Mesenchymal stem cell (in vitro differentiated cells and primary cell): ENCODE data around the gene RIC8A.

ENCODE experiments used
- DNase-seq: peaks from one replicate; pipeline ENCODE4 v3.0.0-alpha.2; 2013
- H2AFZ ChIP-seq: one replicate; pipeline ENCODE4 v1.6.1; 2013; ENCODE audit warnings: low read depth, mild to moderate bottlenecking, control low read depth, inconsistent platforms, low read length, moderate library complexity
- H2AK5ac ChIP-seq: 2 replicates; pipeline ENCODE4 v1.6.1; 2013; ENCODE audit warnings: low read length, moderate library complexity, mild to moderate bottlenecking, inconsistent platforms; ENCODE audit not compliant: severe bottlenecking
- H2BK120ac ChIP-seq: one replicate; pipeline ENCODE4 v1.6.1; 2013; ENCODE audit warnings: low read depth, mild to moderate bottlenecking, inconsistent platforms, low read length, moderate library complexity
- H2BK12ac ChIP-seq, 2 experiments: one replicate each; pipeline ENCODE4 v1.6.1; 2013; ENCODE audit warnings: inconsistent platforms in 2 of 2, low read length in 2 of 2, mild to moderate bottlenecking in 2 of 2, moderate library complexity in 2 of 2, control low read depth in 1 of 2
- H2BK15ac ChIP-seq: one replicate; pipeline ENCODE4 v1.6.1; 2013; ENCODE audit warnings: mild to moderate bottlenecking, low read depth, inconsistent platforms; ENCODE audit not compliant: poor library complexity, severe bottlenecking
- H2BK5ac ChIP-seq: 2 replicates; pipeline ENCODE4 v1.6.1; 2013; ENCODE audit warnings: low read depth, mild to moderate bottlenecking, low read length, control low read depth, inconsistent platforms; ENCODE audit not compliant: poor library complexity, severe bottlenecking
- H3K14ac ChIP-seq, 2 experiments: one replicate each; pipeline ENCODE4 v1.6.1; 2013; ENCODE audit warnings: inconsistent platforms in 2 of 2, low read length in 2 of 2, control low read depth in 1 of 2, mild to moderate bottlenecking in 1 of 2, moderate library complexity in 1 of 2
- H3K18ac ChIP-seq, 2 experiments: one replicate each; pipeline ENCODE4 v1.6.1; 2013; ENCODE audit warnings: inconsistent platforms in 2 of 2, low read length in 2 of 2, control low read depth in 1 of 2, low read depth in 1 of 2, mild to moderate bottlenecking in 1 of 2
- H3K23ac ChIP-seq, 2 experiments: one replicate each; pipeline ENCODE4 v1.6.1; 2013; ENCODE audit warnings: inconsistent platforms in 2 of 2, low read length in 2 of 2, mild to moderate bottlenecking in 2 of 2, moderate library complexity in 2 of 2, control low read depth in 1 of 2
- H3K27ac ChIP-seq: 2 replicates; pipeline ENCODE4 v1.5.1; 2013; ENCODE audit warnings: mild to moderate bottlenecking, moderate library complexity, low read length, control low read depth, inconsistent platforms; ENCODE audit not compliant: poor library complexity, severe bottlenecking
- H3K27me3 ChIP-seq, 2 experiments: 2 replicates each; pipeline versions ENCODE4 v1.6.1 to v1.7.0; 2013; ENCODE audit warnings: low read length in 2 of 2, mild to moderate bottlenecking in 2 of 2, moderate library complexity in 2 of 2, control low read depth in 1 of 2, inconsistent platforms in 1 of 2; ENCODE audit not compliant: control insufficient read depth in 1 of 2, insufficient read depth in 1 of 2
- H3K36me3 ChIP-seq, 2 experiments: 2 replicates each; pipeline versions ENCODE4 v1.6.1 to v1.7.0; 2013; ENCODE audit warnings: low read length in 2 of 2, control low read depth in 1 of 2, inconsistent platforms in 1 of 2, low read depth in 1 of 2, mild to moderate bottlenecking in 1 of 2; ENCODE audit not compliant: insufficient read depth in 2 of 2, control insufficient read depth in 1 of 2
- H3K4ac ChIP-seq, 2 experiments: one replicate each; pipeline ENCODE4 v1.6.1; 2013; ENCODE audit warnings: inconsistent platforms in 2 of 2, low read length in 2 of 2, mild to moderate bottlenecking in 2 of 2, moderate library complexity in 2 of 2, control low read depth in 1 of 2, low read depth in 1 of 2
- H3K4me1 ChIP-seq: 2 replicates; pipeline ENCODE4 v1.6.1; 2013; ENCODE audit warnings: low read depth, low read length, control low read depth; ENCODE audit not compliant: control insufficient read depth, insufficient read depth
- H3K4me2 ChIP-seq: 2 replicates; pipeline ENCODE4 v1.6.1; 2013; ENCODE audit warnings: low read length, mild to moderate bottlenecking, inconsistent platforms; ENCODE audit not compliant: poor library complexity, severe bottlenecking
- H3K4me3 ChIP-seq, 2 experiments: 2 replicates each; pipeline versions ENCODE4 v1.5.1 to v1.7.0; 2013; ENCODE audit warnings: low read length in 2 of 2, mild to moderate bottlenecking in 2 of 2, control low read depth in 1 of 2, low read depth in 1 of 2; ENCODE audit not compliant: insufficient read depth in 1 of 2
- H3K79me1 ChIP-seq: replicated peaks from 2 replicates; pipeline ENCODE4 v1.6.1; 2013; ENCODE audit warnings: mild to moderate bottlenecking, control low read depth, low read length, inconsistent platforms; ENCODE audit not compliant: poor library complexity, severe bottlenecking
- H3K9ac ChIP-seq: 2 replicates; pipeline ENCODE4 v1.7.0; 2013; ENCODE audit warnings: mild to moderate bottlenecking, low read length, moderate library complexity
- H3K9me3 ChIP-seq: 2 replicates; pipeline ENCODE4 v1.7.0; 2013; ENCODE audit warnings: mild to moderate bottlenecking, low read length; ENCODE audit not compliant: control insufficient read depth
- H4K8ac ChIP-seq: one replicate; pipeline ENCODE4 v1.6.1; 2013; ENCODE audit warnings: inconsistent platforms, mild to moderate bottlenecking, low read length, moderate library complexity
- H4K91ac ChIP-seq: one replicate; pipeline ENCODE4 v1.6.1; 2013; ENCODE audit warnings: mild to moderate bottlenecking, low read length, inconsistent platforms
- WGBS: methylation state at CpG from one replicate; pipeline ENCODE4 v1.1.7; 2013; ENCODE audit warnings: mixed read lengths; 5-methylcytosine and 5-hydroxymethylcytosine counted together

RIC8A gene

GRCh38 chr11:224424-224823, 16.9 kb downstream of the RIC8A start:
- H2AFZ ChIP-seq: no peak overlapping the region
- no peak overlapping the region for H3K14ac ChIP-seq
- H2BK15ac ChIP-seq: no peak overlapping the region
- H3K23ac ChIP-seq: no peak overlapping the region
- no peaks in the 10 kb centered on the region for H3K27me3 ChIP-seq
- H3K79me1 ChIP-seq: peaks cover 35% of the 10 kb centered on the region
- H3K4me3 ChIP-seq: no peak overlapping the region
- 95% methylated on average over 7 of the region's 7 CpGs for WGBS
- no peak overlapping the region for H4K91ac ChIP-seq
- H2BK120ac ChIP-seq: no peak overlapping the region
- no peaks in the 10 kb centered on the region for H3K9me3 ChIP-seq
- H3K18ac ChIP-seq: no peak overlapping the region
- H3K4ac ChIP-seq: no peak overlapping the region
- no peak overlapping the region for H3K27ac ChIP-seq
- H2BK5ac ChIP-seq: no peak overlapping the region
- no peak for DNase-seq
- no peak overlapping the region for H3K9ac ChIP-seq
- peaks cover 7% of the 10 kb centered on the region for H3K4me1 ChIP-seq
- no peak overlapping the region for H4K8ac ChIP-seq
- no peak overlapping the region for H2AK5ac ChIP-seq
- no peak overlapping the region for H2BK12ac ChIP-seq
- H3K36me3 ChIP-seq: peaks cover 19 to 24% of the 10 kb centered on the region in 2 experiments
- H3K4me2 ChIP-seq: no peak overlapping the region

DNA sequence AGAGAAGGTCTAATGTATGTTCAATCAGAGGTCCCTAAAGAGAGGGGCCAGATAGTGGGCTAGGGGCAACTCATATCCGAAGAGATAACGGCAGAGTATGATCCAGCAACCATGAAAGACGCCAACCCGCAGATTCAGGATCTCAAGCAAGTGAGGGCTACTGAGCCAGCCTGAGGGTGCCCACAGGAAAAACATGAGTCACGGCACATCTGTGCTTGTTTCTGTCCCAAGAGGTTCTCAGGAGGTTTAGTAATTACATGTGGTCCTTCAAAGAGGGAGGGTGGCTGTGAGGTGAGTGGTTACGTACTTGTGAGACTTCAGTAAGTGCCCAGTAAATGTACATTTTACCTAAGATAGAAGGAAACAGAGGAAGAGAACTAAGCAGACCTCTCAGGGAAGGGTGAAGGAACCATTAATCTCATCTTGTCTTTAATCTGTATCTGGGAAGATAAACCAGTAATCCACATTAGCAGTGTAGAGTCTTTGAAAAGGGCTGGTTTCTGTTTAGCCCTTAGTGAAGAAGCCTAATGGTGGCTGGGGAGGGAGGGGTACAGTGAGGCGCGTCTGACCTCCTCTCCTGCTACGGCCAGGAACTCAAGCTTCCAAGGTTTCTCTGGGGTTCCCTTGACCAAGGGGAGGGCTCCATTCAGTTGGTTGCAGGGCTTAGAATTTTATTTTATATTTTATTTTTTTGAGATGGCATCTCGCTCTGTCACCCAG, 18.4 kb downstream of the RIC8A start:
- H2BK12ac ChIP-seq: no peak overlapping the region
- H3K27ac ChIP-seq: no peak overlapping the region
- no peak overlapping the region for H3K14ac ChIP-seq
- H3K36me3 ChIP-seq: peaks cover 22 to 33% of the 10 kb centered on the region in 2 experiments
- no peak overlapping the region for H2BK15ac ChIP-seq
- H2BK5ac ChIP-seq: no peak overlapping the region
- H3K4me3 ChIP-seq: no peak overlapping the region
- no peaks in the 10 kb centered on the region for H3K27me3 ChIP-seq
- no peak overlapping the region for H4K91ac ChIP-seq
- H3K4me2 ChIP-seq: no peak overlapping the region
- no peak overlapping the region for H3K23ac ChIP-seq
- peaks cover 7% of the 10 kb centered on the region for H3K4me1 ChIP-seq
- H3K4ac ChIP-seq: no peak overlapping the region
- H3K79me1 ChIP-seq: peaks cover 42% of the 10 kb centered on the region
- H2AFZ ChIP-seq: no peak overlapping the region
- H4K8ac ChIP-seq: peak overlapping the region; percentile 49
- 92% methylated on average over 10 of the region's 10 CpGs for WGBS
- DNase-seq: peak; percentile 51
- H2BK120ac ChIP-seq: no peak overlapping the region
- H3K9me3 ChIP-seq: no peaks in the 10 kb centered on the region
- H2AK5ac ChIP-seq: no peak overlapping the region
- no peak overlapping the region for H3K9ac ChIP-seq
- H3K18ac ChIP-seq: no peak overlapping the region

- H3K79me1 ChIP-seq: peaks cover 46% of the 10 kb centered on the region
- WGBS: 92% methylated on average over 5 of the region's 6 CpGs
- H4K91ac ChIP-seq: no peak overlapping the region
- no peak overlapping the region for H4K8ac ChIP-seq
- DNase-seq: no peak
- no peak overlapping the region for H3K27ac ChIP-seq
- H3K36me3 ChIP-seq: peaks cover 18 to 20% of the 10 kb centered on the region in 2 experiments
- no peak overlapping the region for H3K14ac ChIP-seq
- H2AFZ ChIP-seq: no peak overlapping the region
- H2BK15ac ChIP-seq: no peak overlapping the region
- no peak overlapping the region for H3K4ac ChIP-seq
- no peak overlapping the region for H3K4me2 ChIP-seq
- H2AK5ac ChIP-seq: no peak overlapping the region
- no peak overlapping the region for H3K4me3 ChIP-seq
- H3K4me1 ChIP-seq: peaks cover 5% of the 10 kb centered on the region
- H3K18ac ChIP-seq: no peak overlapping the region
- no peak overlapping the region for H2BK5ac ChIP-seq
- H2BK12ac ChIP-seq: no peak overlapping the region
- no peaks in the 10 kb centered on the region for H3K27me3 ChIP-seq
- H3K9ac ChIP-seq: no peak overlapping the region
- no peaks in the 10 kb centered on the region for H3K9me3 ChIP-seq
- H2BK120ac ChIP-seq: no peak overlapping the region
- no peak overlapping the region for H3K23ac ChIP-seq
Observed at GRCh38 chr11:227824-228379, 20.4 kb downstream of the RIC8A start.

DNA sequence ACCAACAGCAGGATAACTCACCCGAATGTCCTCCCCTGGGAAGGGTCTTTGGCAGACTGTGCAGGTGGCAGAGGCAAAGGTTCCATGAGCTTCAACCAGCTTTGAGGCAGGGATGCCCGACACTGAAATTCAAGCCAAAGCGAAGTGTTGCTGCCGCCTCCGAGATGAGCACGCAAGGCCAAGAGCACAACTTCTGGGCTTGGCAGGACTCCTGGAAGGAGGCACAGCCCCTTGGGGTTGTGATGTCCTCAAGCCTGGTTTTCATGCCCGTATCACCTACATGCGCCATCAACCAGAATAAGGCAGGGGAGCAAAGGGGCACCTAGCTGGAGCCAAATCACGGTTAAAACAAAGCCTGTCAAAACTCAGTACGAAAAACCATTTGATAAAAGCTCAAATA, 22.9 kb downstream of the RIC8A start:
- H4K8ac ChIP-seq: no peak overlapping the region
- 97% methylated on average over 10 of the region's 10 CpGs for WGBS
- DNase-seq: no peak
- H3K9ac ChIP-seq: no peak overlapping the region
- H3K4me3 ChIP-seq: no peak overlapping the region
- no peaks in the 10 kb centered on the region for H3K9me3 ChIP-seq
- no peak overlapping the region for H2AK5ac ChIP-seq
- no peak overlapping the region for H3K18ac ChIP-seq
- H3K79me1 ChIP-seq: peaks cover 50% of the 10 kb centered on the region
- no peaks in the 10 kb centered on the region for H3K27me3 ChIP-seq
- H3K14ac ChIP-seq: no peak overlapping the region
- no peak overlapping the region for H3K4me2 ChIP-seq
- H3K23ac ChIP-seq: no peak overlapping the region
- H2AFZ ChIP-seq: no peak overlapping the region
- H3K27ac ChIP-seq: no peak overlapping the region
- H3K36me3 ChIP-seq: peaks cover 12 to 20% of the 10 kb centered on the region in 2 experiments
- no peak overlapping the region for H2BK12ac ChIP-seq
- no peak overlapping the region for H3K4ac ChIP-seq
- no peak overlapping the region for H2BK15ac ChIP-seq
- H2BK120ac ChIP-seq: no peak overlapping the region
- H4K91ac ChIP-seq: no peak overlapping the region
- H2BK5ac ChIP-seq: no peak overlapping the region
- H3K4me1 ChIP-seq: peaks cover 7% of the 10 kb centered on the region
